ENCODE data around the gene EEPD1.

The EEPD1 gene

DNA sequence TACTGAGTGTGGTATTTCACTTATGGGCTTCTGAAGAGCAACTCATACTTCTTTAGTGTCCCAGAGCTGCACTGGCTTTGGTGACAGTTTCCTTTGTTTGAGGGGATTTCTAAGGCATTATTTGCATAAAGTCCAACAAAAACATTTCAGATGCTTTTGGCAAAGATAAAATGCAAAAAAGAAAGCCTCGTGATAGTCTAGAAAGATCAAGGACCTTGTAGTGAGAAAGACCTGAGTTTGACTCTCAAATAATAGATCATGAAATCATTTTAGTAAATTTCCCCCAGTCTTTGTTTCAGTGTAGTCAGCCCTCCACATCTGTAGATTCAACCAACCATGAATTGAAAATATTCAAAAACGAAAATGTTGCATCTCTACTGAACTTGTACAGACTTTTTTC lies 107.4 kb downstream of the EEPD1 start:
- DNase-seq (ENCODE audit: low read depth), result no peak

- no peak for DNase-seq (ENCODE audit: low read depth)
Measured at GRCh38 chr7:36261019-36261754, 108.1 kb downstream of the EEPD1 start.

GRCh38 chr7:36262309-36263094 lies 109.4 kb downstream of the EEPD1 start:
- DNase-seq (ENCODE audit: low read depth), result no peak

- DNase-seq (ENCODE audit: low read depth), result no peak
Measured at GRCh38 chr7:36263095-36263484, 110.0 kb downstream of the EEPD1 start.

DNA sequence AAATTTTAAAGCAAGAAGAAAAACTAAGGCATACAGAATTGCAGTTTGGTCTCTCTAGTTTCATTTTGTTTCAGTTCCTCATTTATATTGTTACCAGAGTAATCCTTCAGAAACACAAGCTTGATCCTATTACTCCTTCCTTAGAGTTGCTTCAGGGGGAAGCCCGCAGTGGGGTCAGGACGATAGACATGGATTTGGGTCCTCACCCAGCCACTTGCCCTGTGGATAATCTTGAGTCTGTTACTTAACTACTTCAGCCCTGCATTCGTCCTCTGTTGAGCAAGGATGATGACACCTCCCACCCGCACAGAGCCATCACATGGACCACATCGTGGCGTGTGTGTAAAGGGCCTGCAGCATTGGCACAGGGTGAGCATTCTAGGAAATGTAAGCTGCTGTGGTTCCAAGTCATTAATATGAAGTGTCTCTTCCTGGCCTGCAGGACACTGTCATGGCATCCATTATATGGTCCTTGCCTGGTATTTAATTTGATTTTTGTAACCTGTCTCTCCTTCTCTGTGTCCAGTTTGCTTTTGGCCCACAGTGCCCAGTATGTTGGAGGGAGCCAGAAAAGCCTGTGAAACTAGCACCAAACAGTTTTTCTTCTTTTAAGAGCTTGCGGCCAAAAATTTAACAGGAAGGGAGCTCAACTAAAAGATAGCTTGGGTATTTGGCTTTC lies 111.2 kb downstream of the EEPD1 start:
- DNase-seq (ENCODE audit: low read depth), result no peak

GRCh38 chr7:36264913-36265516 lies 112.0 kb downstream of the EEPD1 start:
- no peak for DNase-seq (ENCODE audit: low read depth)

GRCh38 chr7:36265680-36266079 lies 112.6 kb downstream of the EEPD1 start:
- DNase-seq (ENCODE audit: low read depth), result no peak

- no peak for DNase-seq (ENCODE audit: low read depth)
Measured at GRCh38 chr7:36266190-36266589, 113.1 kb downstream of the EEPD1 start.

GRCh38 chr7:36266683-36267082 lies 113.6 kb downstream of the EEPD1 start:
- DNase-seq (ENCODE audit: low read depth), result no peak

DNA sequence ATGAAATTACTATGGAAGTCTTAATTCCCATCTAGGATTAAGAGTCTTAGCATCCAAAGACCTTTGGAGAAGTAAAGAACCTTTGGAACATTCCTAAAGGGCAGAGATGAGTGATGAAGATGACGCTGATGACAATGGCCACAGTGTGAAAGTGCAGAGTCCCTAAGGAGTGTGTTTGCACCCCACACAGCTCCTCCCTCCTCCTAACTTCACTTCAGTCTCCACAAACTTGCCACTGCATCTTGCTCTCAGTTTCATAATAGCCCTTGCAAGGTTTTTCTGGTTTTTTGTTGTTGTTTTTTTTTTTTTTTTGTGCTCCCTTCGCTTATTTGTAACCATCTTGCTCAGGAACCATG lies 119.1 kb downstream of the EEPD1 start:
- DNase-seq (ENCODE audit: low read depth), result no peak

DNA sequence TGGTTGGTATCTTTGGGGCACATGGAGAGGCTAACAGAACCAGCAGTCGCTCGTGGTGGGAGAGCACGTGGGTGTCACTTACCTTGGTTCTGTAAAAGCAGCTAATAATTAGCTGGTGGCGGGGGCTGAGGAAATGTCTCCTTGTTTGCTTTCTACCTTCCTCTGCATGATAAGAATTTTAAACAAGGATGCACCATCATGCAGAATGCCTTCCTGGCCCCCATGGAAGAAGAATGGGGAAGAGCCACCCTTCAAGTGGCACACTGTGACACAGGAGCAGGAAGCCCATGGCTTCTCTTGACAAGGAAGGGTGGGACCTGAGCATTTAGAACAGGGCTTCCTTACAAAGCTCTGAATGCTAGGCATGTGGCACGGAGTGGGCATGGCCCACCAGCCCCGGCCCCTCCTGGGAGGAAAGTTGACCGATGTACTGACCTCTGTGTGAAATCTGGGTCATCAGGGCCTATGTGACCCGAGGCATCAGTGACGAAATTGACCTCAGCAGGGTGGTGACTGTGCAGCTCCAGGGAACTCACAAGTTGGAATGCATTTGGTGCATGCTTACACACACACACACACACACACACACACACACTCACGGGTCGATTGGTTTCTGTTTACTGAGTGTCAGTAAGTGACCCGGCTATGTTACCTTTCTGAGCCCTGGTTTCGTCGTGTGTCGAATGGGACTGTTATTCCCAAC lies 119.7 kb downstream of the EEPD1 start:
- DNase-seq (ENCODE audit: low read depth), result no peak

DNA sequence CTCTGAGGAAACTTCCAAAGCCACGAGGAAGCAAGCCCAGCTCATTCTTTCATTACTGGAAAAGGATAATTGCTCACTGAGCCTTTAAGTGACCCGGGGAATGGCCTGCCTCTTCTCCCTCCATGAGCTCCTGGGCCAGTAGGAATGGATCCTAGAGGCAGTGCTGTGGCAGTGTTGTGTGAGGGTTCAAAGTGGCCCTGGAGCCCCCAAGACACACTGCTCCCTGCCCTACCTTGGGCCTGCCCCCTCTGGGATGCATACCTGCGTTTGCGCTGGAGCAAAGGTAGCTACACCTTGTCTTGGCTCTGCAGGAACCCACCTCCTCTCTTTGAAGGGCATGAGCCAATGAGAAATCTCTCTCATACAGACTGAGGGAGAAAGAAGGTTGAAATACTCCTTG lies 120.8 kb downstream of the EEPD1 start:
- no peak for DNase-seq (ENCODE audit: low read depth)

GRCh38 chr7:36275735-36276284 lies 122.8 kb downstream of the EEPD1 start:
- DNase-seq (ENCODE audit: low read depth), result no peak

- DNase-seq (ENCODE audit: low read depth), result no peak
Measured at GRCh38 chr7:36276428-36277248, 123.6 kb downstream of the EEPD1 start.

DNA sequence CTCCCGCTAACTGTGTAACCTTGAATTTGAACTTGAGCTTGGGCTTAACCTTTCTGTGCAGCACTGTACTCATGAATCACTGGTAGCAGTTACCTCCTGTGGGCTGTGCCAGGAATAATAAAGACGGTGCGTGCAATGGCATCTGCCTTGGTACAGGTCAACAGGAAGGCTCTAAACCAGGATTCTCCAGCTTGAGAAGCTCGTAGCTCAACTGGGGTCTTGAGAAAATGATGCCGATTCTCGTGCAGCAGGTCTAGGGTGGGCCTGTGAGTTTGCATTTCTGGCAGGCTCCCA lies 124.1 kb downstream of the EEPD1 start:
- no peak for DNase-seq (ENCODE audit: low read depth)

- no peak for DNase-seq (ENCODE audit: low read depth)
Measured at GRCh38 chr7:36278069-36278619, 125.1 kb downstream of the EEPD1 start.

- no peak for DNase-seq (ENCODE audit: low read depth)
Measured at GRCh38 chr7:36278620-36279172, 125.6 kb downstream of the EEPD1 start.

DNA sequence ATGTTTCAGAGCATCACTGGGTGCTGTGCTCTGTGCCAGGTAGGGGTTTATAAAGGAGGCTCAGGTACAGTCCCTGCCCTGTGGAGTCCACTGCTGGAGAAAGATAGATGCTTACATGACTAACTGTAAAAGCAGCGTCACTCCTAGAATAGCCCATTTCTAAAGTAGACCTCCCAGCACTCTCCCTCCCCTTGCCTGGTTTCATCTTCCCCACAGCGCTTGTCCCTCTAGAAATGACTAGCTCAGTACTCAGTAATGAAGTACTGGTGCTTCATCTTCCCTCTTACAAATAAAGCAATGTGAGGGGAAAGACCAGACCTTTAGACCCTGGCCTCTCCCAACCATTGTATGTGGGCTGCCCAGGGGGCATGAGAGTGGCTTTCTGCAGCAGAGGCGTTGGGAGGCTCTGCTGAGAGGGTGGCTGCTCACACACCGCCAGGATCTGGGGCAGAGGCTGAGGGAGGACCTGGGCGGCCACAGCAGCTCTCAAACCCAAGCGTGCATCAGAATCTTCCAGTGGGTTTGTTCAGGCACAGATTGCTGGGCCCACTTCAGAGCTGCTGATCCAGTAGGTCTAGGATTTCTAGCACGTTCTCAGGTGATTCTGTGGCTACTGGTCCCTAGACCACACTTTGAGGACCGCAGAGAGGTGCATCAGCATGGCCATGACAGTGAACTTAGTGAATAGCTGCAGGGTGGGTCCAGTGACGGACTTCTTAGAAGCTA lies 126.3 kb downstream of the EEPD1 start:
- no peak for DNase-seq (ENCODE audit: low read depth)

- DNase-seq (ENCODE audit: low read depth), result no peak
Measured at GRCh38 chr7:36279926-36280315, 126.9 kb downstream of the EEPD1 start.
